ENCODE data around the gene HAPLN1. TPM values are rescaled to one million over a fixed set of nuclear protein-coding genes. Genes with fewer than 3 reads are reported as not detected.

HAPLN1 gene
- total and polyA plus RNA-seq, 2 of the 8 experiments (the other 6 are each of a cell fraction or from before 2014, with no cell fraction given), result 0.56 to 2.1 TPM

- Histone ChIP-seq H2AFZ (ENCODE audit: low read length) (no peak overlapping the region), H2BK20ac (ENCODE audit: low read length) (no peak overlapping the region), H3K4me3 (ENCODE audit: extremely low read depth in 1 of 4, insufficient read depth in 2 of 4, low read depth in 3 of 4, low read length in 4 of 4) (no peak overlapping the region), H3K14ac (ENCODE audit: insufficient read length) (no peak overlapping the region), H2BK15ac (ENCODE audit: low read length) (no peak overlapping the region), H3K9me3 (ENCODE audit: insufficient read depth in 2 of 2, low read depth in 1 of 2, low read length in 1 of 2) (no peaks in the 10 kb centered on the region; a peak in 1 of 4 replicates), H4K8ac (ENCODE audit: extremely low read depth, insufficient read depth, low read length) (no peak overlapping the region), H4K20me1 (replicated peaks in 1 of 2; ENCODE audit: control insufficient read depth in 1 of 2, insufficient read depth in 2 of 2, low read length in 2 of 2) (no peaks in the 10 kb centered on the region), H3K9ac (replicated peaks in 1 of 4; ENCODE audit: extremely low read depth in 1 of 4, low read depth in 3 of 4, low read length in 3 of 4) (no peak overlapping the region), H3K23me2 (ENCODE audit: low read depth, low read length) (no peaks in the 10 kb centered on the region; the same call in 1 of the 2 replicates), H3K27ac (ENCODE audit: low read depth, low read length) (no peak overlapping the region), H2BK120ac (replicated peaks; ENCODE audit: low read depth, low read length) (no peak overlapping the region), H2AK5ac (ENCODE audit: low read depth, low read length) (no peak overlapping the region), H3K18ac (ENCODE audit: extremely low read depth, low read length) (no peak overlapping the region), H3K4me2 (ENCODE audit: insufficient read depth in 1 of 2, low read depth in 2 of 2, low read length in 2 of 2) (no peak overlapping the region), H3K56ac (replicated peaks; ENCODE audit: insufficient read length, low read depth, low read length) (no peak overlapping the region), H3K23ac (ENCODE audit: insufficient read length) (no peak overlapping the region), H3K36me3 (ENCODE audit: control insufficient read depth in 2 of 4, insufficient read depth in 4 of 4, low read length in 3 of 4) (no peaks in the 10 kb centered on the region), H3K4me1 (replicated peaks in 1 of 4; ENCODE audit: control insufficient read depth in 3 of 4, insufficient read depth in 4 of 4, low read length in 3 of 4) (no peaks in the 10 kb centered on the region), H4K91ac (replicated peaks; ENCODE audit: insufficient read length, low read length) (no peak overlapping the region), H3K79me2 (ENCODE audit: control insufficient read depth in 1 of 2, insufficient read depth in 2 of 2, low read length in 2 of 2) (no peaks in the 10 kb centered on the region), H4K5ac (ENCODE audit: insufficient read length, low read depth, low read length) (no peak overlapping the region), H3K27me3 (replicated peaks in 1 of 4; ENCODE audit: control insufficient read depth in 3 of 4, extremely low read depth in 1 of 4, insufficient read depth in 3 of 4, low read length in 3 of 4) (no peaks in the 10 kb centered on the region), H2BK12ac (ENCODE audit: low read depth, low read length) (no peak overlapping the region), H3K4ac (replicated peaks; ENCODE audit: insufficient read length, low read depth, low read length) (no peak overlapping the region), H3K79me1 (ENCODE audit: low read depth, low read length) (no peaks in the 10 kb centered on the region), H2BK5ac (ENCODE audit: low read depth, low read length) (no peak overlapping the region)
- WGBS, 2 experiments (ENCODE audit: extremely low coverage in 1 of 2, insufficient coverage in 1 of 2, insufficient read length in 1 of 2, insufficient replicate concordance in 2 of 2, low coverage in 1 of 2, low lambda C conversion rate in 2 of 2, missing lambda C conversion rate in 1 of 2), result 86% methylated on average over 2 of the region's 2 CpGs; no CpG with 5 or more reads in 1 of the 2 experiments
- ChIA-PET CTCF (ENCODE audit: partially characterized antibody) (interaction anchor here (1.2 to 1.7 kb wide), 3 partner anchors 8 to 20 kb away, joined by 3 to 7 read pairs (median 4); no protein-coding TSS in a partner anchor), POLR2A (ENCODE audit: partially characterized antibody) (interaction anchor here (0.9 kb wide), 1 partner anchor 10 kb away, joined by 8 read pairs; no protein-coding TSS in a partner anchor)
- DNase-seq (ENCODE audit: low read depth in 1 of 2, low spot score in 2 of 2) (no peak), FAIRE-seq (no peak)
- TF ChIP-seq ASH2L (IDR thresholded peaks at IDR 0.05; ENCODE audit: low read length) (no peak), NRF1 (IDR thresholded peaks at IDR 0.05; ENCODE audit: low read depth, low read length) (no peak), POLR2AphosphoS5 (IDR thresholded peaks at IDR 0.05; ENCODE audit: low read depth, low read length) (no peak), SIRT6 (IDR thresholded peaks at IDR 0.05; ENCODE audit: low read length) (no peak), RXRA (IDR thresholded peaks at IDR 0.05; ENCODE audit: insufficient read depth, low read depth, low read length) (no peak), EZH2 (IDR thresholded peaks at IDR 0.05; ENCODE audit: low read depth, low read length, severe bottlenecking) (no peak), KDM1A (IDR thresholded peaks at IDR 0.05; ENCODE audit: borderline replicate concordance, low read length) (no peak), HDAC6 (IDR thresholded peaks at IDR 0.05; ENCODE audit: low read depth, low read length) (no peak), POLR2A (IDR thresholded peaks at IDR 0.05; ENCODE audit: control extremely low read depth in 1 of 2, low read depth in 2 of 2, low read length in 2 of 2) (no peak), KDM4A (IDR thresholded peaks at IDR 0.05; ENCODE audit: low read depth, low read length, severe bottlenecking) (no peak), SP1 (IDR thresholded peaks at IDR 0.05; ENCODE audit: low read depth, low read length) (no peak), POU5F1 (IDR thresholded peaks at IDR 0.05; ENCODE audit: low read depth, low read length) (no peak)
- TF ChIP-seq, protein P1, sequence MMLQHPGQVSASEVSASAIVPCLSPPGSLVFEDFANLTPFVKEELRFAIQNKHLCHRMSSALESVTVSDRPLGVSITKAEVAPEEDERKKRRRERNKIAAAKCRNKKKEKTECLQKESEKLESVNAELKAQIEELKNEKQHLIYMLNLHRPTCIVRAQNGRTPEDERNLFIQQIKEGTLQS (IDR thresholded peaks at IDR 0.05; ENCODE audit: insufficient read depth, low read depth, low read length), result no peak
Measured at GRCh38 chr5:83731638-83732037, 11.0 kb upstream of the HAPLN1 start.
